HG03565 (cell line): ENCODE results near the gene ZNF568.

Experiments used
- ATAC-seq: cut with Tn5 transposase; IDR thresholded peaks from one replicate; pipeline ENCODE4 v1.9.1; 2021; ENCODE audit warnings: mild to moderate bottlenecking, moderate library complexity; ENCODE audit not compliant: unreplicated experiment

The ZNF568 gene

GRCh38 chr19:36997843-36998235, 81.7 kb downstream of the ZNF568 start:
- ATAC-seq = no peak

- ATAC-seq = no peak
Observed at GRCh38 chr19:36999313-36999712, 83.2 kb downstream of the ZNF568 start.

GRCh38 chr19:37007587-37008220, 91.6 kb downstream of the ZNF568 start:
- no peak for ATAC-seq

- ATAC-seq = no peak
Observed at GRCh38 chr19:37009871-37010270, 93.7 kb downstream of the ZNF568 start.

GRCh38 chr19:37012093-37012745, 96.1 kb downstream of the ZNF568 start:
- no peak for ATAC-seq

DNA sequence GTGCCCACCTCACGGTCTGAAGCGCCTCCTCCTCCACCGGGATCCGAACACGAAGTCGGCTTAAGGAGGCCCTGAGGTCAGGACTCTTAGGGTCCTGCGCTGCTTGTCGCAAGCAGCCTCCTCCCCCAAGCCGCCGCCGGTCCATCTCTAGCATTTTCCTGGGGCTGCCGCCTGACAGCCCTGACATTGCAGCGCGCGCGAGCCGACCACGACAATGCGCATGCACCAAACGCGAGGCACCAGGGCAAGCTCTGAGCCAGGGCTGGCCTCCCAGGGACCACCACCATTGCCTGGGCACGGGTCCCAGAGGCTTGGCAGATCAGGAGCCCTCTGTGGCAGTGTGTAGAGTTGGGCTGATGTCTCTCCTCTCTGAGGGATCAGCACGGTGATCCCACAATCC, 98.3 kb downstream of the ZNF568 start:
- ATAC-seq = no peak

GRCh38 chr19:37045140-37045539, 129.0 kb downstream of the ZNF568 start:
- ATAC-seq = no peak
